ENCODE results near the gene ADGRB2.

GRCh38 chr1:31699341-31699891 lies 64.7 kb downstream of the ADGRB2 start:
- TF ChIP-seq CTCF (IDR thresholded peaks at IDR 0.05) (no peak), POLR2A (IDR thresholded peaks at IDR 0.05) (no peak), POLR2AphosphoS5 (IDR thresholded peaks at IDR 0.05) (no peak)
